A673 (cell line): ENCODE measurements around the gene TSHZ2.

Experiments
- CTCF ChIP-seq: fragments of 300-800, 200-600 bp; sonication (generic); conservative IDR thresholded peaks from 2 replicates; pipeline ENCODE4 v1.5.1; 2017; ENCODE audit warnings: low read depth, mild to moderate bottlenecking, antibody characterized with exemption, low read length, moderate library complexity, mixed read lengths
- EZH2 ChIP-seq: fragments of 200-600 bp; sonication (generic); IDR thresholded peaks from 2 replicates; pipeline ENCODE4 v1.6.1; 2017; ENCODE audit warnings: borderline replicate concordance, low read depth, mild to moderate bottlenecking, mixed read lengths, antibody characterized with exemption, low read length; ENCODE audit not compliant: poor library complexity, severe bottlenecking

DNA sequence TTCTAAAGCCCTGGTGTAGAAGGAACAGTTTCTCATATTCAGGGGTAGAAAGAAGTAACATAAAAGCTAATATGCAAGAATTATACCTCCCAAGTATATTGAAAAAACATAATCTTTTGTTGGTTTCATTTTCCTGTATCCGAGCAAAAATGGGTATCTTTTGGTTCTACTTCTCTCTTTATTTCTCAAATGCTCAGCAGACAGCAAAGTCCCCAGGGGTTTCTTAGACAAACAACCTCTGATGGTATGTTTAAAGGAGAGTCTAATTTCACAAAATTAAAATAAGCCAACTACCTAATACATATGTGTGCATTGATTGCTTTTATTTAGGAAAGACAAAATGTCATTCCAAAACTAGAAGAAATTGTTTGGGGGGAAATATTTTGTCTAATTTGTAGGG is 131.0 kb downstream of the TSHZ2 start:
- TF ChIP-seq CTCF, result no peak
- no peak for TF ChIP-seq EZH2
